ENCODE results near the gene LGALS1.
"Not testable (repeated sequence)": the region's sequence is repeated elsewhere in the genome, so short reads cannot be mapped to it uniquely, and the experiment has no call there.

Gene LGALS1

GRCh38 chr22:37690407-37690806 is 15.0 kb downstream of the LGALS1 start:
- no peak for DNase-seq

- DNase-seq = no peak
Observed at GRCh38 chr22:37690901-37691504, 15.6 kb downstream of the LGALS1 start.

GRCh38 chr22:37692627-37693285 is 17.3 kb downstream of the LGALS1 start:
- no peak for DNase-seq

GRCh38 chr22:37694131-37694530 is 18.7 kb downstream of the LGALS1 start:
- DNase-seq = not testable (repeated sequence)

DNA sequence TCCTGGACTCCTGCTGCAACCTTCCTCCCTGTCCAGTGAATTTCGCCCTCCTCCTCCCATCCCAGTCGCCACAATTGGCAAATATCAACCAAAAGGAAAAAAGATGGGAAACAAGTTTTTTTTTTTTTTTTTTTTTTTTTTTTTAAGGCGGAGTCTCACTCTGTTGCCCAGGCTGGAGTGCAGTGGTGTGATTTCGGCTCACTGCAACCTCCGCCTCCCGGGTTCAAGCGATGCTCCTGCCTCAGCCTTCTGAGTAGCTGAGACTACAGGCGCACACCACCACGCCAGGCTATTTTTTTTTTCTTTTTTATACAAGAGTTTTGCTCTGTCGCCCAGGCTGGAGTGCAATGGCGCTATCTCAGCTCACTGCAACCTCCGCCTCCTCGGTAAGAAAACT is 20.8 kb downstream of the LGALS1 start:
- DNase-seq = not testable (repeated sequence)

GRCh38 chr22:37696657-37697537 is 21.5 kb downstream of the LGALS1 start, which contains the start of gene TRIOBP:
TRIOBP (plus strand) TSS chr22:37697048; CDS start chr22:37701366, 4,318 bp downstream.
- DNase-seq = peak; percentile 23 to 91 (median 71)

DNA sequence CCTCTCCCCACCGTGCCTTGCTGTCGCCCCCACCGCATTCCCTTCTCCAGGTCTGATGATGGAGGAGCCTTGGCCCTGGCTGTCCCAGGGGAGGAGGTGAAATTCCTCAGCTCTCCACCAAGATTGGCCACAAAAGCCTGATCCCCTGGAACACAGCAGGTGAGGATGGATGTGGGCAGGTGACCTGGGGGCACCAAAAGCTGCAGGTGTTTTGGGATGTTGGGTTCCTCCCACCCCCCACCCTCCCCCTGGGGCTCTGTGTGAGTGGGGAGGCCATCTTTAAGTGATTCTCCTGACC is 22.1 kb downstream of the LGALS1 start:
- no peak for DNase-seq

GRCh38 chr22:37701141-37701786 is 25.8 kb downstream of the LGALS1 start:
- DNase-seq = no peak

GRCh38 chr22:37703906-37704305 is 28.5 kb downstream of the LGALS1 start:
- no peak for DNase-seq

DNA sequence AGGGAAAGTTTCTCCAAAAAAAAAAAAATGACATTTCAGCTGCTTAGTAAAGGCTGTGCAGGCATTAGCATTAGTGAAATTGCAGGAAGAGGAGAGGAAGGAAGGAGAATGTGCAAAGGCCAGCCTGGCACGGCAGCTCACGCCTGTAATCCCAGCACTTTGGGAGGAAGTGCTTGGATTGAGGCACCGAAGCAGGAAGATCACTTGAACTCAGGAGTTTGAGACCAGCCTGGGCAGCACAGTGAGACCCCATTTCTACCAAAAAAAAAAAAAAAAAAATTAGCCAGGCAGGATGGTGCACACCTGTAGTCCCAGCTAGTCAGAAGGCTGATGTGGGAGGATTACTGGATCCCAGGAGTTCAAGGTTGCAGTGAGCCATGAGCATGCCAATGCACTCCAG is 29.2 kb downstream of the LGALS1 start:
- DNase-seq = no peak

DNA sequence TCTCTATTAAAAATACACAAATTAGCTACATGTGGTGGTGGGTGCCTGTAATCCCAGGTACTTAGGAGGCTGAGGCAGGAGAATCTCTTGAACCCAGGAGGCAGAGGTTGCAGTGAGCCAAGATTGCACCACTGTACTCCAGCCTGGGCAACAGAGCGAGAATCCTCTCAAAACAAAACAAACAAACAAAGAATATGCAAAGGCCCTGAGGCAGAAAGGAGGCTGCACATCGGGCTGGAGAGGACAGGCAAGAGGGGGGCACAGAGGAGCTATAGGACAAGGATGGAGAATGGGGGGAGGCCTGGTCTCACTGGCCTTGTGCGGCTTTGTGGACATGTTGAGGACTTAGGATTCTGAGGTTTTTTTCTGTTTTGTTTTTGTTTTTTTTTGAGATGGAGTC is 29.8 kb downstream of the LGALS1 start:
- no peak for DNase-seq

DNA sequence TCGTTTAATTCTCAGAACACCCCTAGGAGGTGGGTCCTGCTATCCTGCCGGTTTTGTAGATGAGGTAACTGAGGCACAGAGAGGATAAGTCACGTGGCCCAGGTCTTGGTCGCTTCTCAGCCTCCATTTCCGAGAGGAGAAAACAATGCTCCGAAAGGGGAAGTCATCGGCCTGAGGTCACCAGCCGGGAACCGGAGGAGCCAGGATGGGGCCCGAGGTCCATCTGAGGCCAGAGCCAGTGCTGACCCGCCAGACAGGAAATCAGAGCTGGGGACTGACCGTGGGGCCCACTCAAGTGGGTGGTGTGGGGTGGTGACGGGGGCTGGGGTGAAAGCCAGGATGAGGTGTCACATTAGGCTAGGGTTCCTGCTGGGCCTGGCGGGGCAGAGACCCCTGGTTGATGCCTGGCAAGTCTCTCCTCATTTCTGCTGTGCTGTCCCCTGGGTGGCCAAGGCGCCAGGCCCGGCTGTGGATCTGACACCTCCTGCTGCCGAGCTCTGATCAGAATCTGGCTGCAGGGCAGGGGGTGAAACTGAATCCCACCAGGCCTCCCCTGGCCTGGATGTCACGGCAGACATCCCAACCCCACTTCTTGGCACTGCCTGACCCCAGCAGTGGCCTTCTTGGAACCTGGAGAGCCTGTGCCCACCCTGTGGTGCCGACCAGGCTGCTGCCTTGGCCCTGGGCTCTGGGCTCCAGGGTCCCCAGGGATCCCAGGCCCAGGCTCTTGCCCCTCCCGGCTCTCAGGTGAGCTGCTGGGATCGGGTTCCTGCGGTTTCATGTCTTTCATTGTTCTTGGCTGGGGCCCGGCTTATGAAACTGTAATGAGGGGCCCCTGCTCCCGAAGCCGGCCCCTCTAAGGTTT is 33.4 kb downstream of the LGALS1 start:
- DNase-seq = no peak

GRCh38 chr22:37709445-37709765 is 34.0 kb downstream of the LGALS1 start:
- no peak for DNase-seq

DNA sequence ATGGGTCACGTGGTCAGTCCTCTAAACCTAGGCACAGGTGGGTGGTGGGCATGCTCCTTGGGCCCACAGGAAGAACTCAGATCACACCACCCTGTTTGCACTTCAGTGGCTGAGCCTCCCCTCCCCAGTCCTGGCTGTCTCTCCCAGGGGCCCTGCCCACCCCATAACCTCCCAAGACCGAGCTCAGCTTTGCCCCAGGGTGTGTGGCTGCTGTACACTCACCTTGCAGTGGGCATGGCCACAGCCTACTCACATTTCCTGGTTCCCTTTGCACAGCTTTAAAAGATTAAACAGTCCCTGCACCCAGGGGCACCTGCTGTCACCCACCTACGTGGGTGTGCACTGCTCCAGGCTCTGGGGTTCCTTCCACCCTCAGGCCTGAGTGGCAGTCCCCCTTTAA is 35.2 kb downstream of the LGALS1 start:
- DNase-seq = no peak

- DNase-seq = no peak
Observed at GRCh38 chr22:37711490-37711889, 36.1 kb downstream of the LGALS1 start.

DNA sequence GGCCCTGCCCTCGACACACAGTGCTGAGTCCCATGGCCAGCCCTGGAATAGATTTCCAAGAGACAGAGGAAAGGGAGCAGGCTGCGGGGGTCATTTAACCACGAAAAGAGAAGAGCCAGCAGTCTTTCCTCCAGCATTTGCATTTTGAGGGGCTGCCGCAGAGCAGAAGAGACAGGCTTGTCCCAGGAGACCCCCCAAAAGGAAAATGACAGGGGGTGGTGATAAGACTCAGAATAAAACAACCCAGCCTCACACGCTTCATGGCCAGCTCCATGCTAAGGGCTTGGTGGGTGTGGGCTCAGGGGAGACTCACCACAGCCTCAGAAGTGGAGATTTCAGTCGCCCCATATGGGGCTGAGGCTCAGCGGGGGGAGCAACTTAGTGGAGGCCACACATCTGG is 38.3 kb downstream of the LGALS1 start:
- DNase-seq = no peak

GRCh38 chr22:37714634-37715033 is 39.2 kb downstream of the LGALS1 start:
- no peak for DNase-seq

DNA sequence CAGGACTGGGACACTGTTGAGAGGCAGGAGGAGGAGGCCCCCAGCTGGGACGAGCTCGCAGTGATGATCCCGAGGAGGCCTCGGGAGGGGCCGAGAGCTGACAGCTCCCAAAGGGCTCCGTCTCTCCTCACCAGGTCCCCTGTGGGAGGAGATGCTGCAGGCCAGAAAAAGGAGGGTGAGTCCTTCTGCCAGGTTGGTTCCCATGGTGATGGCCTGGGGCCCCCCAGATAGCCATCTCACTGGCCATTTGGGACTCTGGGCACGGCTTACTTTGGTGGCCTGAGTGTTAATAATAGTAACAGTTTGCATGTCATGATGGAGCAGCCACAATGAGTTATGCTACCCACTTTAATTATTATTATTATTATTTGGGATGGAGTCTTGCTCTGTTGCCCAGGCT is 40.3 kb downstream of the LGALS1 start:
- DNase-seq = no peak

DNA sequence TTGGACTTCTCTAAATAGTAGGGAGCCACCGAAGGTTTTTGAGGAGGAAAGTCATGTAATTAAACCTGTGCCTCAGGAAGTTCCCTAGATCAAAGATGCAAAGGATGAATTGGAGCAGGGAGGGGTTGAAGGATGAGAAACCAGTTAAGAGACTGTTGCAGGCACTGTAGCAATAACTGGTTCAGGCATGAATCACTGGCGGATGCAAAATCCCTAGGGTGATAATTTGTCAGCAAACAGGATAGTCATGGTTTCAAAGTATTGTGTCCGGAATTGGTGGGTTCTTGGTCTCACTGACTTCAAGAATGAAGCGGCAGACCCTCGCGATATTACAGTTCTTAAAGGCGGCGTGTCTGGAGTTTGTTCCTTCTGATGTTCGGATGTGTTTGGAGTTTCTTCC is 41.3 kb downstream of the LGALS1 start:
- no peak for DNase-seq

- not testable (repeated sequence) for DNase-seq
Observed at GRCh38 chr22:37717235-37717634, 41.8 kb downstream of the LGALS1 start.

DNA sequence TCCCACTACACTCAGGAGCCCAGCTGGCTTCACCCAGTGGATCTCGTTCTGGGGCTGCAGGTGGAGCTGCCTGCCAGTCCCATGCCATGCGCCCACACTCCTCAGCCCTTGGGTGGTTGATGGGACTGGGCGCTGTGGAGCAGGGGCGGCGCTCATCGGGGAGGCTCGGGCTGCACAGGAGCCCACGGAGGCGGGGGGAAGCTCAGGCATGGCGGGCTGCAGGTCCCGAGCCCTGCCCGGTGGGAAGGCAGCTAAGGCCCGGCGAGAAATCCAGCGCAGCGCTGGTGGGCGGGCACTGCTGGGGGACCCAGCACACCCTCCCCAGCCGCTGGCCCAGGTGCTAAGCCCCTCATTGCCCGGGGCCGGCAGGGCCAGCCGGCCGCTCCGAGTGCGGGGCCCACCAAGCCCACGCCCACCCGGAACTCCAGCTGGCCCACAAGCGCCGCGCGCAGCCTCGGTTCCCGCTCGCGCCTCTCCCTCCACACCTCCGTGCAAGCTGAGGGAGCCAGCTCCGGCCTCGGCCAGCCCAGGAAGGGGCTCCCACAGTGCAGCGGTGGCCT is 42.4 kb downstream of the LGALS1 start:
- not testable (repeated sequence) for DNase-seq

Data from T-helper 2 cell (primary cell).